DLD1 (cell line): ENCODE data around the gene MAST4.

Experiments
- in situ Hi-C: cut with HindIII; loops from 2 replicates; pipeline ENCODE4 v1.10.0; 2017; ENCODE audit warnings: low sequenced_read_pairs

The MAST4 gene

GRCh38 chr5:66603164-66603563, 7.0 kb downstream of the MAST4 start:
- in situ Hi-C loops = no loop called here

DNA sequence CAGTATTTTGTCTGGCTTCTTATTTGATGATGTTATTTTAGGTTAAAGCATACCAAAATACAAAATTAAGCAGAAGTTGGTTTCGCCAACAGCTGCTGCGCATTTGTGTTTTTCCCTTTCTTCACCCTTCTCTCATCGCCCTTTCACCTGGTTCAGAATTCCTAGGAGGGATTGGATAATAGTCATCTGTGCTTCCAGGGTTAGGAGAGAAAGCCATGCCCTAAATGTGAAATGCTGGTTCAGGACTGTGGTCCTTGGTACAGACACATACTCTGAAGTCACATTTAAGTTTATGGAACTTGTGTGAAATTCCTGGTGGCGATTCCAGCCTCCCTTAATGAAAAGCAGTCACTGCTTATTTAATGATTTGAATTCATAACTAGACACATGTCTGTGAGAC, 7.7 kb downstream of the MAST4 start:
- in situ Hi-C loops = no loop called here

DNA sequence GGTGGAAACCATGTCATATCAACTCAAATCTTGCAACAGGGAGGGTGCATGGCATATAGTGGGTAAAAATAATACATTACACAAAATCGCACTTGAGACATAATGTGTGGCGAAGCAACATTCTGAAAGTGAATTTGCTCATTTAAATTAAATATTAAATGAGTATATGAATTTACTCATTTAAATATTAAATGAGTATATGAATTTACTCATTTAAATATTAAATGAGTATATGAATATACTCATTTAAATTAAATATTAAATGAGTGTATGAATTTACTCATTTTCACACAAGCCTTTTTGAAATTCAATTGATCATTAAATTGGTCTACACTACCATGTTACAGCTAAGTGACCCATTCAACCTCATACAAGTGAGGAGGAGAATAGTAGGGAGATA, 10.5 kb downstream of the MAST4 start:
- in situ Hi-C loops = no loop called here

- in situ Hi-C loops = no loop called here
Measured at GRCh38 chr5:66608501-66608900, 12.3 kb downstream of the MAST4 start.

GRCh38 chr5:66609615-66610014, 13.4 kb downstream of the MAST4 start:
- in situ Hi-C loops = no loop called here

DNA sequence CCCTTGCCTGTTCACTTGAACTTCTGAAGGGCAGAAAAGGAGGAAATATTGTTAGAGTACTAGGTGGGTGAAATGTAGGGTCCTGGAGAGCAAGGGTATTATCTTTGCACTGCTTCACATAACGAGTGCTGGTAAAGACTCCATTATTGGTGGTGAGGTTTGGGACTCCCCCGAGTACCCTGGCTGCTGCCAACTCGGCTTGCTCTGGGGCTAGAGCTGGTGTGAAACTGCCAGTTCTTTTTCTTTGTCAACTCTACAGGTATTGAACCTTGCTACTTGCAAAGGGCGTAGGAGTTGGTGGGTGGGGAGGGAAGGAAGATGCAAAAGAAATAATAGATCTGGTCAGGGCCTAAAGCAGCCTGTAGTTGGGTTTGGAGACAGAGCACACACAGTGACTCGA, 16.0 kb downstream of the MAST4 start:
- in situ Hi-C loops = no loop called here

- in situ Hi-C loops = no loop called here
Measured at GRCh38 chr5:66615136-66615535, 18.9 kb downstream of the MAST4 start.

DNA sequence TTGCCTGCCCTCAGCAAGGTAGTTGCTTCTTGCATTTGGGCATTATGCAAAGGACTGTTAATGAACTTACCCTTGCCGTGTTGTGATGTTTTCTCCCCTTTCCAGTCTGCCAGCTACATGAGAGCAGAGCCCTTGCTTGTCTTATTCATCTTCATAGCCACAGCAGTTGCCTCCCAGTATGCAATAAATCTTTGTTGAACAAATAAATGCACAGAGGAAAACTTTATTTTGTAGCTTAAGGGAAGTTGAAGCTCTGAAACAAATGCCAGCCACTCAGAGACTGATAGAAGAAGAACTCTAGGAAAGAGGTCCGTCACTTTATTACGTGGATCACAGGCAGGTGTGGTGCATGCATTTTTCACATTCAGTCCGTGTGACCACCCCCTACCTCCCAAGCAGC, 19.7 kb downstream of the MAST4 start:
- in situ Hi-C loops = no loop called here

GRCh38 chr5:66616520-66617225, 20.5 kb downstream of the MAST4 start:
- in situ Hi-C loops = no loop called here

DNA sequence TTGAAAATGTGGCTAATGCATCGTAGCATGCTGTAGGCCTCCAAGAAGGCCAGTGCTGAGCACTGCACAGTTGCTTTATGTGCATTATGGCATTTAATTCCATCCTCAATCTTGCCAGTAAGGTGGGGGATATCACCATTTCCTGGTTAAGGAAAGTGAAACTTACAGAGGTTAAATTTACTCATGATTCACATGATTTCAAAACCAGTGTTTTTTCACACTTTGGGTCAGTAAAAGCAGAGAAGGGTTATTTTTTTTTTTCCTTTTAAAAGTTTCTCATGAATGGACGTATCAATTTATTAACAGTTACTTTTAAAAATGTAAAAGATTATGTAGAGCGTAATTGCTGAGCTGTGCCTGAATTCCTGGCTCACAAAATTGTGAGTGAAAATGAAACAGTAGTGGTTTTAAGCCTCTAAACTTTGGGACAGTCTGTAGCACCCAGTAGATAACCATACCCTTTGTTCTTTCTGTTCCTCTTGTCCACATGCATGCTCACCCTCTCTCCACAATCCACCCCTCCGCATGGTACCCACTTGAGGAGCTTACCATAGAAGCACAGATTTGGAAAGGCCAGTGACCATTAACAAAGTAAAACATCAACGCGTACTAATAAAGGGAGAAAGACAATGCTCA, 21.2 kb downstream of the MAST4 start:
- in situ Hi-C loops = no loop called here

GRCh38 chr5:66617991-66618768, 22.0 kb downstream of the MAST4 start:
- in situ Hi-C loops = no loop called here

DNA sequence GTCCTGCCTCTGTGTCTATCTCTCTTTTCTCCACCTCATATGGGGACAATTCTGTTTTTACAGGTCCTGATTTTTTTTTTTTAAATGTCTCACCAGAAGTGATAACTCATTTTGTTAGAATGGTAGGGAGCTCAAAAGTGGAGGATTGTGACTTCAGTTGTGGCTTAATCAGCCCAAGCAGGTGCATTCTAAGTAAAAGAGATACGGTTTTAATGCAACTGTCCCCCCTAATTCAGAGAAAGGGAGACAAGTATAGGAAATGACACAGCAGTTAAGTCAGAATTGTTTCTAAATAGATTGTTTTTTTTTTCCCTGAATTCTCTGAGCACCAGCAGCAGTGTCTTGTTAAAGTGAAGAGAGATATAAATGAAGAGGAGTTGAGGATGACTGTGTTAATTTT, 24.5 kb downstream of the MAST4 start:
- in situ Hi-C loops = no loop called here

DNA sequence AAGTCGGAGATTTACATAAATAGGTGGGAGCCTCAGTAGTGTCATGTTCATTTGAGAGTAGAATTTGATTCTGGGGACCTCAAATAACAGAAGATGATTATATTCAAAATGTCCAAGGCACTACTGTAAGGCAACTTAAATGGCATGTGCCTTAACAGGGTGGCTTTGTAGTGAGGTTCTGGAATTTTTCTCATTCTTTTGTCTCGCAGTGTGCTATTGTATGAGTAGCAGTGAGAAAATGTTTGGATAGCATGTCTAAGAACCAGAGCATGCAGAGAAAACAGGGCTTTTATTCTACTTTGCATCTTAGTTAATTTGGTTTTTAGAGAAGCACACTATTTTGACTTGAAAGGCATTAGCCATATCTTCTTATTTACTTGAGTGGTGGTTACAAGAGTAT, 25.0 kb downstream of the MAST4 start:
- in situ Hi-C loops = no loop called here

DNA sequence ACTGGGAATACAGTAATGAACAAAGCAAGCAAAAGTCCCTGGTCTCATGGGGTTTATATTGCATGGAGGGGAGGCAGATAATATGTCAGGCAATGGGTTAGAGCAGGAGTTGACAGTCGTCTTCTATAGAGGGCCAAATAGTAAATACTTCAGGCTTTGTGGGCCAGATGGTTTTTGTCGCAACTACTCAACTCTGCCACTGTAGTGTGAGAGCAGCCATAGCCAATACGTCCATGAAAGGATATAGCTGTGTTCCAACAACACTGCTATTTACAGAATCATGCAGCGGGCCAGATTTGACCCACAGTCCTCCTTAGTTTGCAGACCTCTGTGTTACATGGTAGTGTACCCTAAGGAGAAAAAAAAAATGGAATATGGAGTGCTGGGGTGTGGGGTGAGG, 25.5 kb downstream of the MAST4 start:
- in situ Hi-C loops = no loop called here

DNA sequence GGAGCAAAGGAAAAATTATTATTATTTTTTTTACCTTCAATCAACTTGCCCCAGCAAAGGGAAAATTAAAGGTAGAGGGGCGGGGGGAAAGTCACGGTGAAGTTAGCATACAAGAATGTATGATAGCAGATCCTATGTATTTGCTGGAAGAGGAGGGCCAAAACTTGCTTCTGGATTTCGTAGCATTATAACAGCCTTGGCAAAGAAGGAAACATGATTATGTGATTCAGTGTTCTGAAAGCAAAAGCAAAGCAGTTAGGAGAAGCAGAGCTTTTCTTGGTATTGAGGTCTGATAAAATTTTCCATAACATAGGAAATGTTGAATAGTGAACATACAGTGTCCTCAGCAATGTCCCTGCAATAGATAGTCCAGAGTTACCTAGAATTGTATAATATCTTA, 32.4 kb downstream of the MAST4 start:
- in situ Hi-C loops = no loop called here

DNA sequence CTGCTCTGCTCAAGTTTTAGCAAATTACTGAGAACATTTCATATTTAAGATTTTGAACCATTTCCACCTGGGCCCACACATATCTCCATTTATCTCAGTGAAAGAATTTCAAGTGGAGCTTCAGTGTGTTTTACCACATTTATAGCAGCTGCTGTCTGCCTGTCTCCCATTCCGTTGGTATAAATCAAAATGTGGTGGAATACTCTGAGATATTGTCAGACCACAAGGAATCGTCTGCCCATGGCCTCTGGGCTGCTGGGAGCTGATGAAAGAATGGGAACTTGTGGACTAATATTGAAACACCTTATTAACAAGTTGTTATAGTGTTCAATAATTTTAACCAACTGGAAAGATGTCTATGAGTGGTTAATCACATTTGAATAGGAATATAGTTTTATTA, 33.3 kb downstream of the MAST4 start:
- in situ Hi-C loops = no loop called here

GRCh38 chr5:66633754-66634153, 37.6 kb downstream of the MAST4 start:
- in situ Hi-C loops = no loop called here

- in situ Hi-C loops = no loop called here
Measured at GRCh38 chr5:66634601-66635000, 38.4 kb downstream of the MAST4 start.

DNA sequence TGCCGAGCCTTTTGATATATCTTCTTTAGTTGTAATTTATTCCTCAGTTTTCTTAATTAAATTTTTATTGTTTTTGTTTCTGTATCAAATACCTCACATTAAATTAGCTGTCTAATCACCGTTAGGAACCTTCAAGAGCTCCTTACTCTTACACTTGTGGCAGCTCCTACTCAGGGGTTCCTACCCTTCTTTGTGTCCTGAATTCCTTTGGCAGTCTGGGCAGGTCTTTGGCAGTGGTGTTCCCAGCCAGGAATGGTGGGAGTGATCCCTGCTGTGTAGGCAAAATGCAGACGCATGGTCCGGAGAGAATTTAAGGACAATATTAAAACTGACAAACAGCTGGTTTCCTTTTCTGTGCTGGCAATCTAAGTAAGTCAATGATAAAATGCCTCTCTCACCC, 41.8 kb downstream of the MAST4 start:
- in situ Hi-C loops = no loop called here

GRCh38 chr5:66639037-66639436, 42.8 kb downstream of the MAST4 start:
- in situ Hi-C loops = no loop called here

DNA sequence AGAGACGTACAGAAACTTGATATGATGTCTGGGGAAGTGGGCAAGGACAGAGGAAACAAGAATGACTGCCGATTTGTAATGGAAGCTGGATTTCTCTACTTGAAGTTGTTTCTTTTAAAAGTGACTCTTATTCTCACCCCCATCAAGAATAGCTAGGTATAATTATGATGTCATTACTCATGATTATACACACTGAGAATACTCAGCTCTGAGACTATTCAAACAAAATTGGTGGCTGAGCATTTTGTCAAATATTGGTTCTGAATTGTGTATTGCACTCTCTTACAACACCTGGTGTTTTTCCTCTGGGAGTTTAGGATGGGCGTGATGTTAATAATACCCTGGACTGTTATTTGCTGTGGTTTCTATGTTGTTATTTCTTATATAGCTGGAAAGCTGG, 46.3 kb downstream of the MAST4 start:
- in situ Hi-C loops = no loop called here

DNA sequence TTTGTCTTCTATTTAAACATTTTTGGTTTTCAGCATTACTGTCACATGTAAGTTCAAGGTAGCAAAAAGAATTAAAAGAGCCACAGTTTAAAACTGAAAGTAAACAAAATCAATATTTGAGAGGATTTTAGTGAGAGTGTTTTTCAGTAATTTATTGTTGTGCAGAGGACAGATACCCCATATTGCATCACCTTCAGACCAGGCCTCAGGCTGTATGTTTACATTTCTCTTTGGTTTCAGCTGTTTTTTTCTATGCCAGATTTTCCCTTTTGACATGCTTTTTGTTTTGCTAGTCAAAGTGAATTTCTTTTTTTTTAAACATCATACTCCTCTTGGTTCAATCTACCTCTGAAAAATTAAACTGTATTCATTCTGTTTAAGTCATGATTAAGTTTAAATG, 47.2 kb downstream of the MAST4 start:
- in situ Hi-C loops = no loop called here
